ENCODE measurements around the gene RC3H1.

RC3H1 gene

GRCh38 chr1:173900992-173901391 lies 121.2 kb downstream of the RC3H1 start:
- TF ChIP-seq POLR2A (IDR thresholded peaks at IDR 0.05; ENCODE audit: low read depth, low read length), result no peak
- no peak for FAIRE-seq
- DNase-seq (ENCODE audit: insufficient read length, low spot score), result no peak

DNA sequence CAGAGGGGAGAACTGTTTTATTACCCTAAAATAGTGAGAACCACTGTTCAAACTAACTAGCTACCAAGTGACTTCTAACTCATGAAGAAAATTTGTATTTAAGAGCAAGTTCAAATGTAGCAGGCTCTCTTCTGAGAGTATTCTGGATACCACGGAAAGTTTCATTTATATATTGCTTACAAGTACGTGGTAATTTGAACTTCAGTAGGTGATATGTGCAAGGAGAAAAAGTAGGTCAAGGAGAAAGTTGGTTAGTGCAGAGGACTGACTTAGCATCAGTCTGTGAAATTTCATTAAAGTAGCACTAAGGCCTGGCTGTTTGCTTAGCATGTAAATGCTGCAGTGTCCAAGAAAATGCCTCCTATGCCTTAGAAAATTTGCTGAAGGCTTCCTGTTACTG lies 121.7 kb downstream of the RC3H1 start:
- TF ChIP-seq POLR2A (IDR thresholded peaks at IDR 0.05; ENCODE audit: low read depth, low read length), result no peak
- no peak for DNase-seq (ENCODE audit: insufficient read length, low spot score)
- FAIRE-seq, result peak; percentile 6

GRCh38 chr1:173894189-173894588 lies 128.0 kb downstream of the RC3H1 start:
- DNase-seq (ENCODE audit: insufficient read length, low spot score) (no peak), FAIRE-seq (no peak)
- no peak for TF ChIP-seq POLR2A (IDR thresholded peaks at IDR 0.05; ENCODE audit: low read depth, low read length)

DNA sequence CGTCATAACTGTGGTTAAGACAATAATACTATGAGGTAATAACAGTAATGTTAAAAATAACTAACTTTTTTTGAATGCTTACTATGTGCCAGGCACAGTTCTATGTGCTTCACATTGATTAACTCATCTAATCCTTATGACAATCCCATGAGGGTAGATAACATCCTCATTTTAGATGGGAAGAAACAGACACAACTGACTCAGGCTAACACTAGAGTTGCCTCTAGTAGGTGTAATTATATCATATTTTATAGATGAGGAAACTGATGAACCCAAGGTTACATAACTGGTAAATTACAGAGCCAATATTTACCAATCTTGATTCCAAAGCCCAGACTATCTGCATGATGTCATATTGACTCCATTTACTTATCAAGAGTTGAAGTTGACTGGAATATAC lies 128.5 kb downstream of the RC3H1 start:
- DNase-seq (ENCODE audit: insufficient read length, low spot score), result no peak
- no peak for TF ChIP-seq POLR2A (IDR thresholded peaks at IDR 0.05; ENCODE audit: low read depth, low read length)
- FAIRE-seq, result no peak

DNA sequence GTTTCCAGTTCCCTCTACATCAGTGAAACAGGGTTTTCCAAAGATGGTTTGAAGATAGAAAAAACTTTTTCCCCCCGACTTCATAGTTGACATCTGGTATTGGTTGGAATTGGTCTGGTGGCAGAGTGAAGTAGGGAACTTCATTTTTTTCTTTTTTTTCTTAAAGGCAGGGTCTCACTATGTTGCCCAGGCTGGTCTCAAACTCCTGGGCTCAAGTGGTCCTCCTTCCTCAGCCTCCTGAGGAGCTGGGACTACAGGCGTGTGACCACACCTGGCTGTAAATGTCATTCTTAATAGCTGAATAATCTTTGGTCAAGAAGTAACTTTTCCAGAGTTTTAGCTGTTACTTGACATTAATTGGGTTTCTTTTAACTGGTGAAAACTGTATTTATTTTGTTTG lies 132.3 kb downstream of the RC3H1 start:
- TF ChIP-seq POLR2A (IDR thresholded peaks at IDR 0.05; ENCODE audit: low read depth, low read length), result no peak
- FAIRE-seq (peak; percentile 41), DNase-seq (ENCODE audit: insufficient read length, low spot score) (no peak)

GRCh38 chr1:173888749-173889148 lies 133.4 kb downstream of the RC3H1 start:
- FAIRE-seq, result peak; percentile 48
- TF ChIP-seq POLR2A (IDR thresholded peaks at IDR 0.05; ENCODE audit: low read depth, low read length), result no peak
- DNase-seq (ENCODE audit: insufficient read length, low spot score), result no peak

DNA sequence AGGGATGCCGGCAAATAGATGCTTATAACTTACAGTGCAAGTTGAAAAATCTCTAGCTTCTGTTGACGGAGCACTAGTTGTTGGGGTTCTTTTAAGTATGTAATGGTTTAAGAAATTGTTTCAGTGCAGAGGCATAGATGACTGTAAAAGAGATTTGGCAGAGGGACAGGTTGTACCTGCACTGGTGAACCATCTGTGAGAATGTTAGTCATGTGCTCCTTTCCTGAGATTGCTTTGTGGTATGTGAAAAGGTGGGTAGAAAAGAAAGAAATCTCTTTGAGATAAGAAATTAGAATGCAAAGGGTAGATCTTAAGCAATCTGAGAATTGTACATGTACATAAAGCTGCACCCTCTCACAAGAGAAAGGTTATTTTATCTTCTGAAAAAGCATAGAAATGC lies 134.5 kb downstream of the RC3H1 start:
- no peak for TF ChIP-seq POLR2A (IDR thresholded peaks at IDR 0.05; ENCODE audit: low read depth, low read length)
- no peak for FAIRE-seq

GRCh38 chr1:173886746-173887611 lies 135.2 kb downstream of the RC3H1 start:
- no peak for DNase-seq (ENCODE audit: insufficient read length, low spot score)
- no peak for FAIRE-seq
- no peak for TF ChIP-seq POLR2A (IDR thresholded peaks at IDR 0.05; ENCODE audit: low read depth, low read length)

More for the DNA sequence above, 134.5 kb downstream of the RC3H1 start:
- no peak for DNase-seq (ENCODE audit: insufficient read length, low spot score)

DNA sequence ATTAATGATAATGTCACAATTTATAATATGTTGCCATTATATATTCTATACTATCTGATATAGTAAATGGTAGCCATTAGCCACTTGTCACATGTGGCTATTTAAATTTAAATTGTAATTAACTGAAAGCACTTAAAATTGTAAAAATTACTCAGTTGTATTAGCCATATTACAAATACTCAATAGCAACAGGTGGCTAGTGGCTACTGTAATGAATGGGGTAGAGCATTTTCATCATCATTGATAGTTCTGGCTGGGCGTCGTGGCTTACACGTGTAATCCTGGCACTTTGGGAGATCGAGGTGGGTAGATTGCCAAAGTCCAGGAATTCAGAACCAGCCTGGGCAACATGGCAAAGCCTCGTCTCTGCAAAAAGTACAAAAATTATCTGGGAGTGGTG lies 137.5 kb downstream of the RC3H1 start:
- FAIRE-seq, result no peak

More for the DNA sequence above, 137.5 kb downstream of the RC3H1 start:
- DNase-seq (ENCODE audit: insufficient read length, low spot score), result no peak
- no peak for TF ChIP-seq POLR2A (IDR thresholded peaks at IDR 0.05; ENCODE audit: low read depth, low read length)
